Prostate gland (tissue), 2 donors: ENCODE results near the gene SLC39A3. TPM values are rescaled to one million over a fixed set of nuclear protein-coding genes. Genes with fewer than 3 reads are reported as not detected.

Experiments used
- DNase-seq: peaks from one replicate; pipeline ENCODE4 v3.0.0-alpha.2; 2019; ENCODE audit warnings: low spot score
- H3K27ac ChIP-seq, 2 donors: fragments of 200-600 bp; sonication (generic); 2 replicates each; pipeline ENCODE4 v1.5.1; 2017 to 2019
- H3K27me3 ChIP-seq: fragments of 200-600 bp; sonication (generic); replicated peaks from 2 replicates; pipeline ENCODE4 v1.5.1; 2019; ENCODE audit not compliant: insufficient read depth
- H3K36me3 ChIP-seq, 2 donors: fragments of 200-600 bp; sonication (generic); 1 replicate in 1 of 2; 2 replicates in 1 of 2; pipeline versions ENCODE4 v1.5.1 to v1.8.1; 2017 to 2019
- H3K4me1 ChIP-seq: fragments of 200-600 bp; sonication (generic); replicated peaks from 2 replicates; pipeline ENCODE4 v1.5.1; 2019
- H3K4me3 ChIP-seq, 2 donors: fragments of 200-600 bp; sonication (generic); 2 replicates each; pipeline ENCODE4 v1.5.1; 2017 to 2019
- H3K9me3 ChIP-seq: fragments of 200-600 bp; sonication (generic); 2 replicates; pipeline ENCODE4 v1.5.1; 2017
- POLR2A ChIP-seq: fragments of 450-650 bp; IDR thresholded peaks from one replicate; pipeline ENCODE4 v1.6.1; 2016; ENCODE audit warnings: antibody characterized with exemption, mild to moderate bottlenecking
- POLR2AphosphoS5 ChIP-seq: sonication (generic); formaldehyde crosslinking; IDR thresholded peaks from one replicate; pipeline ENCODE4 v1.6.1; 2017; ENCODE audit warnings: antibody characterized with exemption
- WGBS: methylation state at CpG from one replicate; pipeline ENCODE4 v1.1.5; 2018; 5-methylcytosine and 5-hydroxymethylcytosine counted together
- intact Hi-C: fragments of 100-400 bp; cut with DNase I; formaldehyde crosslinking; loops from one replicate; pipeline ENCODE4 v1.14.2; 2022
- total RNA-seq, 2 donors: library from RNA; depleted of rRNA; stranded (reverse); fragments of >200 nt; gene quantifications; one replicate each; pipeline ENCODE4 v1.1.0, GENCODE V29; 2016
- TF ChIP-seq, protein P1 (sequence below), 4 experiments: fragments of 200-600 bp in 2 of 4; fragments of 450-650 bp in 2 of 4; sonication (generic) in 2 of 4; IDR thresholded peaks; 1 replicate in 3 of 4; 2 replicates in 1 of 4; pipeline ENCODE4 v1.5.1; 2016 to 2019; ENCODE audit warnings: antibody characterized with exemption in 4 of 4, mild to moderate bottlenecking in 2 of 4, moderate library complexity in 2 of 4

The SLC39A3 gene
- total RNA-seq, 2 donors from 2014 or later: 46.6 to 67.9 TPM

DNA sequence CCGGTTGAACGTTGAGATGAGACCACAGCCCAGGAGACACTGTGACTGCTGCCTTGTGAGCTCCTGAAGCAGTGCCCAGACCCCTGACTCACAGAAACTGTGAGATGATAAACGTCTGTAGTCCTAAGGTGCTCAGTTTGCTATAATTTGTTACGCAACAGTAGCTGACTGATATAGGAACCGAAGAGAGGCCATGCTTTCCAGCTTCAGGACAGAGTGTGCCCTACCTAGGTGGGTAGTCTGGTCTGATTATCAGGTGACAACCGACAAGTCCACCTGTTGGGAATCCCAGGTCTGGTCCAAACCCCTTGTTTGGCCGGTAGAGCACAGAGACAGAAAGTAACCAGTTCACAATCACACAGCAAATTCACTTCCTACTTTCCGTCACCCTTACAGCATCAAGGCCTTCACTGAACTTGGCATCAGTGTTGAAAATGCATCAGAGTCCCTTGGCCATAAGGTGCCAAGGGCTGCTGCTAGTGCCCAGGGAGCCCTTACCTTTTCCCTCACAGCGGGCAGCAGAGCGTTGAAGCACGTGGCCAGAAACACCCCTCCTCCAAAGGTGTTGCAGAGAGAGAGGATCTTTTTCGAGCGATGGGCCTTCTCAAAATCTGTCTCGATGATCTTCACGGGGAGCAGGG lies 3.1 kb downstream of the SLC39A3 start:
- Histone ChIP-seq H3K27ac (no peak overlapping the region), H3K9me3 (no peaks in the 10 kb centered on the region), H3K4me3 (no peak overlapping the region), H3K36me3 (peaks cover 0 to 5% of the 10 kb centered on the region in 2 donors), H3K4me1 (peaks cover 3% of the 10 kb centered on the region), H3K27me3 (no peaks in the 10 kb centered on the region)
- no peak for TF ChIP-seq POLR2AphosphoS5
- no peak for DNase-seq
- WGBS: 96% methylated on average over 15 of the region's 15 CpGs
- intact Hi-C loops: no loop called here

DNA sequence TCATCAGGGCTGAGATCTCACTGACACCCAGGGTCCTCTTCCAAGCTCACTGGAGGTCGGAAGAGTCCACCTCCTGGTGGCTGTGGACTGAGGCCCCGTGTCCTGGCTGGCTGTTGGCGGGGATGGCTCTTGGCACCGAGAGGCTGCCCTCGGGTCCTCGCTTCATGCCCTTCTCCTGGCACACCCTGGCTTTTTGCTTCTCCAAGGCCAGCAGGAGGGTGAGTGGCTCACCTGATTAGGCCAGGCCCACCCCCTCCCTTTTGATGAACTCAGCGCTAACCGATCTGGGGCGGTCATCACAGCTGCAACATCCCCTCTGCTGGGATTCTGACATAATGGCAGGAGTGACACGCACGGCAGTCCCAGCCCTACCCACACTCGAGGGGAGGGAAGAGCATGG lies 4.4 kb downstream of the SLC39A3 start:
- peaks cover 3% of the 10 kb centered on the region for H3K4me1 ChIP-seq
- TF ChIP-seq POLR2A: no peak
- TF ChIP-seq, protein P1, sequence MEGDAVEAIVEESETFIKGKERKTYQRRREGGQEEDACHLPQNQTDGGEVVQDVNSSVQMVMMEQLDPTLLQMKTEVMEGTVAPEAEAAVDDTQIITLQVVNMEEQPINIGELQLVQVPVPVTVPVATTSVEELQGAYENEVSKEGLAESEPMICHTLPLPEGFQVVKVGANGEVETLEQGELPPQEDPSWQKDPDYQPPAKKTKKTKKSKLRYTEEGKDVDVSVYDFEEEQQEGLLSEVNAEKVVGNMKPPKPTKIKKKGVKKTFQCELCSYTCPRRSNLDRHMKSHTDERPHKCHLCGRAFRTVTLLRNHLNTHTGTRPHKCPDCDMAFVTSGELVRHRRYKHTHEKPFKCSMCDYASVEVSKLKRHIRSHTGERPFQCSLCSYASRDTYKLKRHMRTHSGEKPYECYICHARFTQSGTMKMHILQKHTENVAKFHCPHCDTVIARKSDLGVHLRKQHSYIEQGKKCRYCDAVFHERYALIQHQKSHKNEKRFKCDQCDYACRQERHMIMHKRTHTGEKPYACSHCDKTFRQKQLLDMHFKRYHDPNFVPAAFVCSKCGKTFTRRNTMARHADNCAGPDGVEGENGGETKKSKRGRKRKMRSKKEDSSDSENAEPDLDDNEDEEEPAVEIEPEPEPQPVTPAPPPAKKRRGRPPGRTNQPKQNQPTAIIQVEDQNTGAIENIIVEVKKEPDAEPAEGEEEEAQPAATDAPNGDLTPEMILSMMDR (IDR thresholded peaks at IDR 0.05): no peak
- TF ChIP-seq POLR2AphosphoS5: no peak
- H3K9me3 ChIP-seq: no peaks in the 10 kb centered on the region
- no peak overlapping the region for H3K4me3 ChIP-seq
- intact Hi-C loops: no loop called here
- no peaks in the 10 kb centered on the region for H3K27me3 ChIP-seq
- peaks cover 0 to 5% of the 10 kb centered on the region in 2 donors for H3K36me3 ChIP-seq
- no peak overlapping the region for H3K27ac ChIP-seq
- no peak for DNase-seq
- 95% methylated on average over 12 of the region's 12 CpGs for WGBS

DNA sequence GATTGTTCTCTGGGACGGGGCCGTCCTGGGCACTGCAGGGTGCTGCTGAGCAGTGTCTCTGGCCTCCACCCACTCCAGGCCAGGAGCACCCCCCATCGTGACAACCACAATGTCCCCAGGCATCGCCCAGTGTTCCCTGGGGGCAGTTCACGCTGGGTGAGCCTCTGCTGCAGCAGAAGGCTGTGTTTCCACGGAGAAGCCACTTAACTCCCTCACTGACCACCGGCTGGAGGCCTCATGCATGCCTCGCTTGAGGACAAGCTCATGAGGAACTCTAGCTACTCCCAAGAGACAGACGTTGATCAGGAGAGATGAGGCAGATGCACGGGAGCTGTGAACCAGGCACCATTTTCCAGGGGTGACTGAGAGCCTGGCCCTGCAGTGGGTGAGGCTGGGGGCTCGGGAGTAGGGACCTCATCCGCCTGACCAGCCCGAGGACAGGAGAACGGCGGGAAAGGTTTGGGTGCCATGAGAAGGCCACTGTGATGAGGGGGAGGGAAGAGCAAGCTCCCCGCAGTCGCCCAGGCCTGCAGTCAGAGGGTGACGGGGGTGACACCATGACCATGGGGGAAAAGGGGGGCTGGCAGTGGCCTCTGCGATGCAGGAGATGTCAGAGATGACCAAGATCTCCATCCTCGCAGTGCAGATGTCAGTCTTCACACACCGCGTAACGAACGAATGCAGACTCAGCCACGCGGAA lies 5.1 kb downstream of the SLC39A3 start:
- H3K27me3 ChIP-seq: no peaks in the 10 kb centered on the region
- WGBS: 85% methylated on average over 26 of the region's 26 CpGs
- no peak for DNase-seq
- H3K27ac ChIP-seq: no peak overlapping the region
- H3K9me3 ChIP-seq: no peaks in the 10 kb centered on the region
- intact Hi-C loops: no loop called here
- TF ChIP-seq, protein P1 (IDR thresholded peaks at IDR 0.05): no peak
- no peak for TF ChIP-seq POLR2AphosphoS5
- no peak for TF ChIP-seq POLR2A
- peaks cover 3% of the 10 kb centered on the region for H3K4me1 ChIP-seq
- no peak overlapping the region for H3K4me3 ChIP-seq
- peaks cover 0 to 5% of the 10 kb centered on the region in 2 donors for H3K36me3 ChIP-seq

GRCh38 chr19:2733930-2734588 lies 5.8 kb downstream of the SLC39A3 start:
- H3K4me1 ChIP-seq: peaks cover under 1% of the 10 kb centered on the region
- H3K9me3 ChIP-seq: no peaks in the 10 kb centered on the region
- H3K27ac ChIP-seq: no peak overlapping the region
- intact Hi-C loops: no loop called here
- 68% methylated on average over 35 of the region's 35 CpGs for WGBS
- H3K27me3 ChIP-seq: no peaks in the 10 kb centered on the region
- DNase-seq: no peak
- TF ChIP-seq POLR2AphosphoS5 (no peak), POLR2A (no peak)
- TF ChIP-seq, protein P1 (IDR thresholded peaks at IDR 0.05): no peak
- H3K4me3 ChIP-seq: no peak overlapping the region
- peaks cover 0 to 5% of the 10 kb centered on the region in 2 donors for H3K36me3 ChIP-seq

DNA sequence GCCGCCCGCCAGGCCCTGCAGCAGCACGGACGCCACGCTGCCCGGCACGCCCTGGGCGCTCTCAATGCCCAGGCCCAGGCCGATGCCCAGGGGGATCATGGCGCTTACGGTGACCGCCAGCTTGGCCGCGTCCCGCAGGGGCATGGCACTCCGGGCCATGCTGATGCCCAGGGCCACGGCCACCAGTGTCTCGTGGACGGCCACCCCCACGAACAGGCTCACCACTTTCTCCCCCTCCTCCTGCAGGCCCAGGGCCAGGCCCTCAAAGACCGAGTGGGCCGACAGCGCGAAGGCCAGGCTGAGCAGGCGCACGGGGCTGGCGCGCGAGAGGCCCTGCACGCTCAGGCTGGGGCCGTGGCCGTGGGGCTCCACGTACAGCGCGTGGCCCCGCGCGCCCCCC lies 6.9 kb downstream of the SLC39A3 start:
- 96% methylated on average over 37 of the region's 38 CpGs for WGBS
- H3K27me3 ChIP-seq: no peaks in the 10 kb centered on the region
- no peak for DNase-seq
- H3K36me3 ChIP-seq: peaks cover 0 to 5% of the 10 kb centered on the region in 2 donors
- TF ChIP-seq, protein P1 (IDR thresholded peaks at IDR 0.05): no peak
- no peak overlapping the region for H3K27ac ChIP-seq
- no peak overlapping the region for H3K4me3 ChIP-seq
- no peaks in the 10 kb centered on the region for H3K4me1 ChIP-seq
- no peaks in the 10 kb centered on the region for H3K9me3 ChIP-seq
- intact Hi-C loops: no loop called here
